ENCODE data around the gene PCDHB8.

GRCh38 chr5:141186897-141187512 is 9.4 kb downstream of the PCDHB8 start, which contains the start of gene PCDHB9:
- peak in 2 of 6 experiments; percentile 13 to 25 for TF ChIP-seq CTCF (IDR thresholded peaks at IDR 0.05)
- no peak for TF ChIP-seq EP300 (IDR thresholded peaks at IDR 0.05)
- no peak for TF ChIP-seq POLR2A (IDR thresholded peaks at IDR 0.05)
- no peak for TF ChIP-seq POLR2AphosphoS5 (IDR thresholded peaks at IDR 0.05)

Measured in upper lobe of left lung (tissue), 4 donors.